GM18499 (cell line): ENCODE measurements around the gene JPH3.

ENCODE experiments used
- ATAC-seq: cut with Tn5 transposase; IDR thresholded peaks from one replicate; pipeline ENCODE4 v1.9.1; 2021; ENCODE audit warnings: moderate number of reproducible peaks; ENCODE audit not compliant: insufficient read depth, unreplicated experiment

The JPH3 gene

GRCh38 chr16:87621976-87622713 is 19.8 kb downstream of the JPH3 start:
- ATAC-seq = no peak

- ATAC-seq = no peak
These were observed 20.5 kb downstream of the JPH3 start for GRCh38 chr16:87622756-87623319.

- ATAC-seq = no peak
These were observed 23.0 kb downstream of the JPH3 start for GRCh38 chr16:87625241-87625797.

- ATAC-seq = no peak
These were observed 24.1 kb downstream of the JPH3 start for GRCh38 chr16:87626401-87626800.

- no peak for ATAC-seq
These were observed 24.6 kb downstream of the JPH3 start for GRCh38 chr16:87626905-87627304.

- ATAC-seq = no peak
These were observed 25.4 kb downstream of the JPH3 start for GRCh38 chr16:87627542-87628245.

GRCh38 chr16:87628246-87628923 is 26.1 kb downstream of the JPH3 start:
- ATAC-seq = no peak

- no peak for ATAC-seq
These were observed 26.6 kb downstream of the JPH3 start for GRCh38 chr16:87628940-87629339.

GRCh38 chr16:87631067-87631466 is 28.8 kb downstream of the JPH3 start:
- no peak for ATAC-seq

GRCh38 chr16:87634411-87634810 is 32.1 kb downstream of the JPH3 start:
- ATAC-seq = no peak

- no peak for ATAC-seq
These were observed 33.3 kb downstream of the JPH3 start for GRCh38 chr16:87635541-87636049.

GRCh38 chr16:87636050-87636684 is 33.9 kb downstream of the JPH3 start:
- no peak for ATAC-seq

- no peak for ATAC-seq
These were observed 34.4 kb downstream of the JPH3 start for GRCh38 chr16:87636741-87637140.

- no peak for ATAC-seq
These were observed 35.0 kb downstream of the JPH3 start for GRCh38 chr16:87637357-87637756.

- ATAC-seq = no peak
These were observed 36.4 kb downstream of the JPH3 start for GRCh38 chr16:87638736-87639135.

- ATAC-seq = no peak
These were observed 39.4 kb downstream of the JPH3 start for GRCh38 chr16:87641721-87642120.

- ATAC-seq = no peak
These were observed 40.2 kb downstream of the JPH3 start for GRCh38 chr16:87642491-87642890.

GRCh38 chr16:87644186-87644585 is 41.9 kb downstream of the JPH3 start:
- ATAC-seq = no peak

GRCh38 chr16:87644596-87644995 is 42.3 kb downstream of the JPH3 start:
- no peak for ATAC-seq

- no peak for ATAC-seq
These were observed 43.5 kb downstream of the JPH3 start for GRCh38 chr16:87645802-87646201.
